GM19043 (cell line): ENCODE measurements around the gene CASP4.
A peak's percentile ranks its signal among the peaks of the same experiment; 100 is the strongest.

ENCODE experiments used
- ATAC-seq: cut with Tn5 transposase; IDR thresholded peaks from one replicate; pipeline ENCODE4 v1.9.1; 2021; ENCODE audit warnings: low read depth; ENCODE audit not compliant: unreplicated experiment

CASP4 gene

GRCh38 chr11:104897891-104898684 is 70.3 kb downstream of the CASP4 start, which contains the start of gene CASP12:
Gene CASP12, minus strand, starts transcription at chr11:104898460.
- ATAC-seq: peak; percentile 82

- ATAC-seq: no peak
These were observed 72.7 kb downstream of the CASP4 start for GRCh38 chr11:104895634-104896033.

GRCh38 chr11:104893876-104894275 is 74.5 kb downstream of the CASP4 start:
- no peak for ATAC-seq
